Adrenal gland (tissue), 12 donors: ENCODE measurements around the gene ATL1. TPM values are rescaled to one million over a fixed set of nuclear protein-coding genes. Genes with fewer than 3 reads are reported as not detected.

ENCODE experiments used
- DNase-seq, 7 donors: peaks; one replicate each; pipeline ENCODE4 v3.0.0-alpha.2; 2019 to 2020
- H3K27ac ChIP-seq, 5 donors: fragments of 200-600 bp; sonication (generic) in 4 of 5; 1 replicate in 3 of 5; 2 replicates in 2 of 5; pipeline versions ENCODE4 v1.5.1 to v1.8.0; 2016 to 2020; ENCODE audit warnings: mild to moderate bottlenecking in 1 of 5
- H3K27me3 ChIP-seq: fragments of 200-600 bp; 2 replicates; pipeline ENCODE4 v1.8.0; 2021
- H3K36me3 ChIP-seq, 2 donors: fragments of 200-600 bp; replicated peaks in 1 of 2; 1 replicate in 1 of 2; 2 replicates in 1 of 2; pipeline versions ENCODE4 v1.5.1 to v1.8.0; 2018 to 2022
- H3K4me1 ChIP-seq, 2 donors: fragments of 200-600 bp; replicated peaks in 1 of 2; 1 replicate in 1 of 2; 2 replicates in 1 of 2; pipeline versions ENCODE4 v1.5.1 to v1.8.0; 2018 to 2021
- H3K4me3 ChIP-seq, 4 donors: fragments of 200-600 bp; sonication (generic) in 3 of 4; one replicate each; pipeline ENCODE4 v1.5.1; 2016 to 2018
- H3K9me3 ChIP-seq, 3 donors: fragments of 200-600 bp; sonication (generic) in 1 of 3; replicated peaks in 1 of 3; 1 replicate in 2 of 3; 2 replicates in 1 of 3; pipeline versions ENCODE4 v1.5.1 to v1.8.0; 2016 to 2021
- POLR2A ChIP-seq, 2 donors: fragments of 450-650 bp; IDR thresholded peaks; one replicate each; pipeline ENCODE4 v1.6.1; 2017; ENCODE audit warnings: antibody characterized with exemption in 2 of 2, mild to moderate bottlenecking in 2 of 2, moderate library complexity in 1 of 2
- WGBS, 4 donors: extraction: QIAGEN DNeasy Blood & Tissue Kit in 2 of 4; methylation state at CpG; one replicate each; pipeline versions ENCODE4 v1.1.5 to v1.1.7; 2013 to 2017; 5-methylcytosine and 5-hydroxymethylcytosine counted together
- intact Hi-C, 2 donors: fragments of 100-400 bp; cut with DNase I; formaldehyde crosslinking; loops; one replicate each; pipeline versions ENCODE4 v1.14.1 to v1.15.0; 2022 to 2023
- polyA plus RNA-seq, 3 donors: library from polyadenylated mRNA; stranded (reverse); fragments of 200-250 nt in 2 of 3; fragments of 350-450 nt in 1 of 3; fragmentation: Illumina TruSeq in 1 of 3; extraction: RNeasy Lipid Tissue Mini Kit (QIAGEN cat#74804) in 1 of 3; gene quantifications; one replicate each; pipeline ENCODE4 v1.2.3, GENCODE V29; 2013 to 2014
- total RNA-seq, 9 donors: library from RNA; depleted of rRNA in 4 of 9; stranded (reverse); fragments of >200 nt in 4 of 9; fragments of 120-200 nt in 1 of 9; fragmentation: NEBNext Ultra II Directional in 1 of 9; extraction: Animal tissue kit (Norgen Biotek cat#: 25700) in 1 of 9; gene quantifications; one replicate each; pipeline versions ENCODE4 v1.1.0 to v1.2.4, GENCODE V29; 2013 to 2023
- TF ChIP-seq, protein P1 (sequence below), 6 experiments: fragments of 450-650 bp in 4 of 6; fragments of 200-600 bp in 2 of 6; sonication (generic) in 1 of 6; IDR thresholded peaks; 1 replicate in 5 of 6; 2 replicates in 1 of 6; pipeline versions ENCODE4 v1.5.1 to v1.8.0; 2016 to 2021; ENCODE audit warnings: antibody characterized with exemption in 6 of 6, mild to moderate bottlenecking in 2 of 6, moderate library complexity in 1 of 6
- donor health status: healthy with polysubstance abuse.
- donor health status: Bipolar disorder and iron deficiency.
- donor health status: DM: yes; HTN: yes; CAD: no.
- donor health status: DM: no; HTN: no; CAD: no.
- donor health status: DM: no; HTN: no; CAD: no.
- donor health status: DM: yes; HTN: yes; CAD: no.

Gene ATL1
- total and polyA plus RNA-seq, 12 donors, result 2.1 to 10.1 (median 6.0) TPM

DNA sequence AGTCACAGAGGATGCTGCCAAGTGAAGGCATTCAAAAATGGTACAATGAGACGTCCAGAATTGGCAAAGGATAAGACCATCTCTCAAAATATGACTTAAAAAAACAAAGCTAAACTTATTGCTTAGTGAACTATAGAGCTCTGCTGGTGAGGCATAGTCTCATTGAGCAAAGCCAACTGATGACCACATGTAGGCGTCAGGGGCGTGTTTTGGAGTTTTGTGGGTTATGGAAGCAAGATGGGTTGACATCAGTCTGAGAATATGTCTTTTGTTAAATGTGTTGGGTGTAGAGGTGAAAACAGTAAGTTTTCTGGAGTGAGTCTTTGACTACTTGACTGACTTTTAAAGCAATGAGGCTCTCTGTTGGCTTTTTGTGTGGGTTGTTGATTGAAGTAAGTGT, 47.2 kb downstream of the ATL1 start:
- Histone ChIP-seq H3K27me3 (no peaks in the 10 kb centered on the region), H3K4me3 (no peak overlapping the region), H3K36me3 (no peaks in the 10 kb centered on the region), H3K27ac (no peak overlapping the region), H3K4me1 (no peaks in the 10 kb centered on the region), H3K9me3 (no peaks in the 10 kb centered on the region)
- TF ChIP-seq POLR2A (IDR thresholded peaks at IDR 0.05), result no peak
- WGBS, 4 donors, result 85 to 92% (median 86%) methylated on average over 3 of the region's 3 CpGs
- intact Hi-C loops, result loop anchor here (10.0 kb wide), 2 partner anchors 168 to 248 kb away; no protein-coding TSS in a partner anchor
- no peak for DNase-seq

DNA sequence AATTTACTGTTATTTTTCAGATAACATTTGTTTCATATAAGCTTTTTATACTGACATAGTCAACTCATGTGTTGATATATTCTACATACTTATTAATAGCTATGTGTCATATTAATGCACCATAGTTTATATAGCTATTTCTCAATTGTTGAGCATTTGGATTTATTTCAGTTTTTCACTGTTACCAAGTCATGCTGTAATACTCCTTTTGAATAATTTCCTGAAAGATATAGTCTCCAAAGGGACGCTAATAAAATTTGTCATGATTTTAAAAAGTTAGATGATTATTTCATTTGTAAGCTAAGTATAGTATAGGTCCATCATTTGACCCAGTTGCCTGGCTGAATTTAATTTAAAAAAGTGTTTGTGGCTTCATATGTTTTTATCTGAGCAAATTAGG, 47.8 kb downstream of the ATL1 start:
- Histone ChIP-seq H3K4me3 (no peak overlapping the region), H3K27ac (no peak overlapping the region), H3K27me3 (no peaks in the 10 kb centered on the region), H3K9me3 (no peaks in the 10 kb centered on the region), H3K36me3 (no peaks in the 10 kb centered on the region), H3K4me1 (no peaks in the 10 kb centered on the region)
- TF ChIP-seq, protein P1, sequence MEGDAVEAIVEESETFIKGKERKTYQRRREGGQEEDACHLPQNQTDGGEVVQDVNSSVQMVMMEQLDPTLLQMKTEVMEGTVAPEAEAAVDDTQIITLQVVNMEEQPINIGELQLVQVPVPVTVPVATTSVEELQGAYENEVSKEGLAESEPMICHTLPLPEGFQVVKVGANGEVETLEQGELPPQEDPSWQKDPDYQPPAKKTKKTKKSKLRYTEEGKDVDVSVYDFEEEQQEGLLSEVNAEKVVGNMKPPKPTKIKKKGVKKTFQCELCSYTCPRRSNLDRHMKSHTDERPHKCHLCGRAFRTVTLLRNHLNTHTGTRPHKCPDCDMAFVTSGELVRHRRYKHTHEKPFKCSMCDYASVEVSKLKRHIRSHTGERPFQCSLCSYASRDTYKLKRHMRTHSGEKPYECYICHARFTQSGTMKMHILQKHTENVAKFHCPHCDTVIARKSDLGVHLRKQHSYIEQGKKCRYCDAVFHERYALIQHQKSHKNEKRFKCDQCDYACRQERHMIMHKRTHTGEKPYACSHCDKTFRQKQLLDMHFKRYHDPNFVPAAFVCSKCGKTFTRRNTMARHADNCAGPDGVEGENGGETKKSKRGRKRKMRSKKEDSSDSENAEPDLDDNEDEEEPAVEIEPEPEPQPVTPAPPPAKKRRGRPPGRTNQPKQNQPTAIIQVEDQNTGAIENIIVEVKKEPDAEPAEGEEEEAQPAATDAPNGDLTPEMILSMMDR (IDR thresholded peaks at IDR 0.05), result no peak
- TF ChIP-seq POLR2A (IDR thresholded peaks at IDR 0.05), result no peak
- WGBS, 4 donors, result 86 to 97% (median 90%) methylated on average over 1 of the region's 1 CpG
- intact Hi-C loops, result loop anchor here (10.0 kb wide), 2 partner anchors 167 to 247 kb away; no protein-coding TSS in a partner anchor
- no peak for DNase-seq

DNA sequence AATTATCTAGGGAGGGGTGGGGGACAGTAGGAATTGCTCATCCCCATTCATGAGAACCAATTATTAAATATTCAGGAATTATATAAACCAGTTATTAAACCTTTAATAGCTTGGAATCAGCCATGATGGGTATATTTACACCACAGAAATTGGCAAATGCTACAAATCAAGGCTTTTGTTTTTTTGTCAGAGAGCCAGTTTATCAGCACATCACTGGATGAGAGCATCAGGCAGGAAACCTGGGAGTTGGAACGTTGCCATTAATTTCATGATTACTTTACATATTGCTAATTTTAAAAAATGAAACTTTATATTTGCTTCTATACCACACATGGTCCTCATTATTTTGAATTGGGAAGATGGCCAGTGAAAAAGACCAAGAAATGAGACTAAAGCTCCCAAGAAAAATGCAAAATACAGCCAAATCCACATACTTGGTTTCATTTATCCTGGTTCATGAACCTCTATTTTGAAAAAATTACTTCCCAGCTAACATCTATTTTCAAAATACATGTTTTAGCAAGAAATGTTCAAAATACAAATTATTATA, 48.4 kb downstream of the ATL1 start:
- DNase-seq, result no peak
- H3K27ac ChIP-seq, result no peak overlapping the region
- intact Hi-C loops, result loop anchor here (10.0 kb wide), 2 partner anchors 166 to 246 kb away; no protein-coding TSS in a partner anchor
- 62 to 78% (median 67%) methylated on average over 1 of the region's 1 CpG for WGBS, 4 donors
- H3K27me3 ChIP-seq, result no peaks in the 10 kb centered on the region
- TF ChIP-seq, protein P1 (IDR thresholded peaks at IDR 0.05), result no peak
- no peak for TF ChIP-seq POLR2A (IDR thresholded peaks at IDR 0.05)
- no peaks in the 10 kb centered on the region for H3K36me3 ChIP-seq
- H3K9me3 ChIP-seq, result no peaks in the 10 kb centered on the region
- H3K4me3 ChIP-seq, result no peak overlapping the region
- H3K4me1 ChIP-seq, result no peaks in the 10 kb centered on the region

DNA sequence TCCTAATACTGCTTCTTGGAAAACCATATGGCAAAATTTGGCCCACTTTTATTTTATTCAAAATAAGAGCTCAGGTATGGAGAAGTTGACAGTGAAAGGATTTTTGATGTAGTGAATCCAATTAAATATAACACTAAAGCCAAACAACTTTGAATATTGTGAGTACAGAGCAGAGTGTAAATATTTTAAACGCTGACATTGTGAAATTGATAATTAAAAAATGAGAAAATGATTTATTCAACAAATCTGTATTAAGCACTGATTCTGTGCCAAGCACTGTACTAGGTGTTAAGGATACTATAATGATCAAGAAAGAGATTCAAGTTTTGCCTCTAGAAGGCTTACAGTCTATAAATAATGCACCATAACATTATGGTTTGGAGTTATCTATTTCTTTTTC, 50.5 kb downstream of the ATL1 start:
- 84 to 100% (median 90%) methylated on average over 1 of the region's 1 CpG for WGBS, 4 donors
- H3K36me3 ChIP-seq, result no peaks in the 10 kb centered on the region
- intact Hi-C loops, result no loop called here
- H3K4me3 ChIP-seq, result no peak overlapping the region
- TF ChIP-seq, protein P1 (IDR thresholded peaks at IDR 0.05), result no peak
- TF ChIP-seq POLR2A (IDR thresholded peaks at IDR 0.05), result no peak
- H3K27ac ChIP-seq, result no peak overlapping the region
- no peaks in the 10 kb centered on the region for H3K9me3 ChIP-seq
- no peaks in the 10 kb centered on the region for H3K4me1 ChIP-seq
- DNase-seq, result no peak
- H3K27me3 ChIP-seq, result no peaks in the 10 kb centered on the region

DNA sequence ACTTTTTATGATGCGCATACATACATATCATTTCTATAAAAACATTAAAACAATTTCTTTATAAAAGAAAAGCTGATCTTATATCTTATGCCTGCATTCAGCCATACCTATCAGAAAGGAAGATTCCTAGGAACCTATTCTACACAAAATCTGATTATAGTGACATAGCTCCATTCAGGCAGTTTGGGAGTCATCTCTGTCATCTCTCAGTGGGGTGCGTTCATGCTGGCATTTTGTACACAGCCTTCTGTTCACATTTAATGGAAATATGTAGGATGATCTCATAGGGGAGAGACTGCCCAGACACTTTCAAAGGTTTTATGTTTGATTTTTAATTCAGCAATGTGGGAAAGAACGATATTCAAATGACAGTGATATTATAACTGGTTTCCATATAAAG, 52.9 kb downstream of the ATL1 start:
- intact Hi-C loops, result no loop called here
- no peak overlapping the region for H3K4me3 ChIP-seq
- no peak overlapping the region for H3K27ac ChIP-seq
- no peaks in the 10 kb centered on the region for H3K36me3 ChIP-seq
- WGBS, 4 donors, result 93 to 96% (median 95%) methylated on average over 3 of the region's 3 CpGs
- H3K4me1 ChIP-seq, result no peaks in the 10 kb centered on the region
- no peak for DNase-seq
- H3K9me3 ChIP-seq, result no peaks in the 10 kb centered on the region
- no peaks in the 10 kb centered on the region for H3K27me3 ChIP-seq
- TF ChIP-seq, protein P1 (IDR thresholded peaks at IDR 0.05), result no peak
- TF ChIP-seq POLR2A (IDR thresholded peaks at IDR 0.05), result no peak
